Measurements from ENCODE around the gene TIAM2. TPM values are rescaled to one million over a fixed set of nuclear protein-coding genes. Genes with fewer than 3 reads are reported as not detected.

TIAM2 gene
- total and polyA plus RNA-seq, 2 donors (not counting 3 experiments of a cell fraction or from before 2014, with no cell fraction given), result 9.6 to 18.5 TPM

- no peak overlapping the region for H3K9ac ChIP-seq (replicated peaks; ENCODE audit: extremely low read depth, insufficient read depth, low read length)
- H3K4me2 ChIP-seq (ENCODE audit: insufficient read depth, low read length), result no peak overlapping the region
- POLR2A ChIA-PET, result no interaction called here
- no peak overlapping the region for H2AFZ ChIP-seq (ENCODE audit: low read depth, low read length)
- intact Hi-C loops (cut with micrococcal nuclease) (no loop called here), dilution Hi-C loops (cut with MboI; ENCODE audit: extremely low pct_ligation_motif_present, low sequenced_read_pairs) (no loop called here)
- H4K20me1 ChIP-seq (replicated peaks; ENCODE audit: control insufficient read depth, extremely low read depth, insufficient read depth, low read length), result no peaks in the 10 kb centered on the region
- CTCF ChIA-PET, result interaction anchor here (1.7 kb wide), 1 partner anchor 15 kb away, joined by 4 read pairs; no protein-coding TSS in a partner anchor
- no peaks in the 10 kb centered on the region for H3K9me1 ChIP-seq (replicated peaks; ENCODE audit: control insufficient read depth, extremely low read depth, insufficient read depth, low read length)
- BruUV-seq (replicated peaks), result no TSS peak
- TF ChIP-seq CTCF (IDR thresholded peaks at IDR 0.05; ENCODE audit: extremely low read depth in 1 of 2, insufficient read depth in 1 of 2, low read depth in 1 of 2, low read length in 2 of 2) (no peak), POLR2A (IDR thresholded peaks at IDR 0.05; ENCODE audit: low read depth, low read length) (no peak), JUN (IDR thresholded peaks at IDR 0.05; ENCODE audit: borderline replicate concordance, insufficient read depth, insufficient read length, low read depth) (no peak), FOS (IDR thresholded peaks at IDR 0.05; ENCODE audit: borderline replicate concordance, insufficient read depth, low read length) (no peak), EZH2 (IDR thresholded peaks at IDR 0.05; ENCODE audit: borderline replicate concordance, low read depth, low read length, severe bottlenecking) (no peak), POLR2AphosphoS5 (IDR thresholded peaks at IDR 0.05; ENCODE audit: insufficient read depth, low read depth, low read length) (no peak), GATA2 (IDR thresholded peaks at IDR 0.05; ENCODE audit: insufficient read depth, insufficient read length, low read depth, low read length) (no peak), MAX (IDR thresholded peaks at IDR 0.05; ENCODE audit: insufficient read depth, insufficient read length) (no peak), MYC (IDR thresholded peaks at IDR 0.05; ENCODE audit: low read depth, low read length) (no peak)
- H3K36me3 ChIP-seq (ENCODE audit: control insufficient read depth in 2 of 2, extremely low read depth in 1 of 2, insufficient read depth in 2 of 2, low read length in 2 of 2), result peaks cover 2 to 11% of the 10 kb centered on the region in 2 experiments
- H3K27ac ChIP-seq (ENCODE audit: insufficient read depth, low read depth, low read length), result no peak overlapping the region
- peaks cover 13% of the 10 kb centered on the region for H3K79me2 ChIP-seq (ENCODE audit: control insufficient read depth, insufficient read depth, low read length)
- no peaks in the 10 kb centered on the region for H3K27me3 ChIP-seq (ENCODE audit: control insufficient read depth in 2 of 2, insufficient read depth in 2 of 2, low read length in 2 of 2)
- DNase-seq (ENCODE audit: low read depth, low spot score) (no peak), FAIRE-seq (no peak)
- no peaks in the 10 kb centered on the region for H3K4me1 ChIP-seq (ENCODE audit: control insufficient read depth, extremely low read depth, insufficient read depth, low read length)
- no peak overlapping the region for H3K4me3 ChIP-seq (replicated peaks in 1 of 3; ENCODE audit: insufficient read depth in 1 of 3, low read depth in 1 of 3, low read length in 3 of 3)
- H3K9me3 ChIP-seq (replicated peaks; ENCODE audit: control insufficient read depth, insufficient read depth, low read length), result no peaks in the 10 kb centered on the region
Observed at GRCh38 chr6:155301867-155302266, 306.8 kb downstream of the TIAM2 start.

All from endothelial cell of umbilical vein (primary cell).